HG02970 (cell line): ENCODE data around the gene PLGRKT.
"Not testable (repeated sequence)": the region's sequence is repeated elsewhere in the genome, so short reads cannot be mapped to it uniquely, and the experiment has no call there.

Source experiments
- ATAC-seq: cut with Tn5 transposase; IDR thresholded peaks from one replicate; pipeline ENCODE4 v1.9.1; 2021; ENCODE audit warnings: mild to moderate bottlenecking, moderate library complexity, moderate number of reproducible peaks; ENCODE audit not compliant: unreplicated experiment, low FRiP score

The PLGRKT gene, protein sequence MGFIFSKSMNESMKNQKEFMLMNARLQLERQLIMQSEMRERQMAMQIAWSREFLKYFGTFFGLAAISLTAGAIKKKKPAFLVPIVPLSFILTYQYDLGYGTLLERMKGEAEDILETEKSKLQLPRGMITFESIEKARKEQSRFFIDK

DNA sequence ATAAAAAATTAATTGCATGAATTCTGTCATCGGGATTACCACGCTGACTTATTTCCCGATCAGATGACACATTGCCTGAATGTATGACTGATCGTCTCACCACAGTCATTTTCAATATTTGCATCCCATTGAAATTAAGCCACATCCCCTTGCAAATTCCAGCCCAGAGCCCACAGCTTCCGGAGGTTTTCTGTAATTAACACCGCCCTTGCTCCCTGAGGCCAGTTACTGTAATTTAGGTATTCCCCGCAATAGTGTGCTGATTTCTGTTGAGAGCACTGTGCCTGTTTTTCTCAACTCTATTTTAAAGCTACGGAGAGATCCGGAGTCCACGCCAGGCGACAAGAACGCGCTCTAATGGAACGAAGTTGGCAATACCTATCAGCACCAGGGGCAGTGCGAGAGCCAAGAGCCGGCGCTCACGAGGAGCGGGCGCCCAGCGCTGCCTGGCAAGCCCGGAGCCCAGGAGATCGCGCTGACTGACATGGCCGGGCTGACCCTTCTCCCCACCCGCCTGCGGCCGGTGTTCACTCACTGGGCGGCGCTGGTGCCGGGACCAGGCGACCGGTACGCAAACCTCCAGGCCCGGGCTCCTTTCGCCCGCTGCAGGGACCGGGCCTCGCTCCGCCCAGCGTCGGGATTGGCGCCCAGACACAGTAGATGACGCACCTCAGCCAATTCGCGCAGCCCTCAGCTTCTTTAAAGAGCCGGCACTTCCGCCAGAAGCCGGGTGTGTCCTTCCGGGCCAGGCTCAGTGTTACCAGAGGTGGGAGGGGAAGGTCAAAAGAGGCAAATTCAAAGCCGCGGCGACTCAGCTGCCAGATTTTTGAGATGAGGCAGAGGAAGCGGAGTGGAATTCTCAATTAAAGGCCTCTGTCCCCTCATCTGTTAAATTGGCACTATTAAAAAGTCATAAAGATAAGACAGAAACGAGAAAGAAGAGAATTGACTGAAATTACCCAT lies at the start of gene PLGRKT:
PLGRKT (minus strand) TSS at position 672 of the 963 bp plus-strand sequence. CDS start 5,948 bp downstream, outside the sequence.
- ATAC-seq, result peak; percentile 85

DNA sequence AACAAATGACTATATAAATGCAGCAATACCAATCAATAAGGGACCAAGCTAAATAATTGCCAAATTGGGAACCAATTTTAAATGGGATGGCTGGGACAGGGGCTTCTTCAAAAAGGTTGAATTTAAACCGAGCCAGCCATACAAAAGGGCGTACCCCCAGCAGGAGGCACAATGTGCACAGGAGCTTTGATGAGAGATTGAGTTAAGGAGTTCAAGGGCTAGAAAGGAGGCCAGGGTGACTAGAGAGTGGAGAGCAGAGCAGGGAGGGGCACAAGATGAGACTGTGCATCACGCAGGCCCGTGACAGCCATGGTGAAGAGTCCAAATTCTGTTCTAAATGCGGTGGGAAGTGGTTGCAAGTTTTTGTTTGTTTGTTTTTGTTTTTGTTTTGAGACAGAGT lies 49.3 kb upstream of the PLGRKT start:
- no peak for ATAC-seq

DNA sequence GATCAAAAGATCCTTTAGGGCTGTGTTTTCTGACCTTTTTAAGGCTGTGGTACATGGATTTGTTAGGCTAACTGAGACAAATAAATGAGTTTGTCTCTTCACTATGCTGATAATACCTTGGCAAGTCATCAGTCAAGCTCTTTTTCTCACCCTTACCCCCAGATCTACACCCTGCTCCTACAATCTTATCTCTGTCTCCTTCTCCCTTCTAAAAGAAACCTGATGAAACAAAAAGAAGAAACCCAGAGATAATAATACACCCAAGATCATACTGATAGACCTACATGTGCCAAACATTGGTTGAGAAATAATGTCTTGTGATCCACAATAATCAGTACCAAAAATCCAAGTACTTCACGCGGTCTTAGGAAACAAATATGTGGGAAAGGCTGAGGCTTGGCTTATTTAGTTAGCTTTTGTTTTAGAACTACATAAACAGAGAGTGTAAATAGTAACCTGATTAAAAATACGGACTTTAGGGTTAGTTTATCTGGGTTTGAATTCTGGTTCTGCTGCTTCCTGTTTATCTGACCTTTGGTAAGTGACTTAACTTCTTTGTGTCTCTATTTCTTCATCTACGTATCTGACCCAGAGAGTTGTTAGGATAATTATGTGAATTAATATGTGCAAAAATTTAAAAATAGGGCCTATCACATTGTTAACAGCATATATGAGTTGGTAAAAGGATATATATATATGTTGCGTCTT lies 47.8 kb upstream of the PLGRKT start:
- no peak for ATAC-seq

DNA sequence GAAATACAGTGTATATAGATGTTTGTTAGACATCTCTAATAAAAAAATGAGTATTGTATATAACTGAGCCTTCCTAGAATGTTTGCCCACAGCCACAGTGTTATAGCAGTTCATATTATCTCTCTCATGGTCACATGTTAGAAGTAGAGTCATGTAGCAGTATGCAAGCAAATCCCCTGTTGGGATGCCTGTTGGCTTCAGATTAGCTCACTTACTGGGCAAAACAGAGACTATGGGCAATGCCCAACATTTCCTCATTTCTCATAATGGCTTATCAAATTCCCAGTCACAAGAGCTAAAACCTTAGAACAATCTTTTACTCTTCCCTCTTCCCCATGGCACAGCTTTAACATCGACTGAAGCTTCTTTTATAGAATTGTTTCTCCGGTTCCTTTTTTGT lies 45.6 kb upstream of the PLGRKT start:
- ATAC-seq, result no peak

DNA sequence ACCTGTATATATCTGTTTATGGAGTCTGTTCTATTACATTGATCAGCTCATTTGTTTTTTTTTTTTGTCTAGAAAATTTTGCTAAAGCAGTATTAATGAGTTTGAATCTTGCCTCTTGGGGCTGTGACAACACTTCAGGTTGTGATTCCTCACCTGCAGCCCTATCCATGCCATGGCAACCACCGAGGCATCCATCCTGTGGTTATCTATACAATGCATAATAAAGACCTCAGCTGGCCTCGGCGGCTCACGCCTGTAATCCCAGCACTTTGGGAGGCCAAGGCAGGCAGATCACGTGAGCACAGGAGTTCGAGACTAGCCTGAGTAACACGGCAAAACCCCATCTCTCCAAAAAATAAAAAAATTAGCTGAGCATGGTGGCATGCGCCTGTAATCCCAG lies 44.5 kb upstream of the PLGRKT start:
- no peak for ATAC-seq

DNA sequence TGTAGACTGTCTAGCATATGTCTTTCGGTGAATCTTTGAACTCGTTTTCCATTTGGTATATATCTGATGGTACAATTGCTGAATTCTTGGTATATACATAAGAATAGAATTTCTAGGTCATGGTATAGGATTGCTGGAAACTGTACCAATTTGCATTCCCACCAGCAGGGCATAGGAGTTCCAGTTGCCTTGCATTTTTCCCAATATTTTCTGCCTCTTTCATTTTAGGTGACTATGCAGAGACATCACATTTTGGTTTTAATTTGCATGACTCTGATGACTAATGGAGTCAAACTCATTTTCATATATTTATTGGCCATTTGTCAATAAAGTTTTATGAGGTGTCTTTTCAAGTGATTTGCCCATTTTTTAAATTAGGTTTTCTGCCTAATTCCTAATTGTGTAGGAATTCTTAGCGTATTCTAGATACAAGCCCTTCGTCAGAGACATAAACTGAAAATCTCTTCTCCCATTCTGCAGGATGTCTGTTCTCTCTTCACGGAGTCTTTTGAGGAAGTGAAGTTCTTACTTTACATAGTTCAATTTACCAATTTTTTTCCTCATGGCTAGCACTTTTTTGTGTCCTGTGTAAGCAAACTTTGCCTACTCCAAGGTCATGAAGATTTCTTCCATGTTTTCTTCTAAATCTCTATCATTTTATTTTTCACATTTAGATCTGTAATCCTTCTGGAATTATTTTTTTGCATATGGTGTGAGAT lies 43.8 kb upstream of the PLGRKT start:
- ATAC-seq, result no peak

DNA sequence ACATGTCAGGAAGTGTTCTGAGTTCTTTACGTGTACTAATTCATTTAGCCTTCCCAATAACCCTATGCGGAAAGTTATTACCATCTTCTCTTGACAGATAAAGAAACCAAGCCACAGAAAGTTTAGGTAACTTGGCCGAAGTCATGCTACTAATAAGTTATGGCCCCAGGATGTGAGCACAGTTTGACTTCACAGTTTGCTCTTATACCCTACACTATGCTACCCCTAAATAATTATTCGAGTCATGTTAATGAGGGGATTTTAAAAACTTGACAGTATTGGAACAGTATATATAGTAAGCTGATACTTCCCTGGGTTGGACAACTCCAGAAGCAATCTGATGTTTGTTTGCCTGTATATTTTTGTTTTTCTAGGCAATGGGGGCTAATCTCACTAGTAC lies 43.2 kb upstream of the PLGRKT start:
- ATAC-seq, result no peak

DNA sequence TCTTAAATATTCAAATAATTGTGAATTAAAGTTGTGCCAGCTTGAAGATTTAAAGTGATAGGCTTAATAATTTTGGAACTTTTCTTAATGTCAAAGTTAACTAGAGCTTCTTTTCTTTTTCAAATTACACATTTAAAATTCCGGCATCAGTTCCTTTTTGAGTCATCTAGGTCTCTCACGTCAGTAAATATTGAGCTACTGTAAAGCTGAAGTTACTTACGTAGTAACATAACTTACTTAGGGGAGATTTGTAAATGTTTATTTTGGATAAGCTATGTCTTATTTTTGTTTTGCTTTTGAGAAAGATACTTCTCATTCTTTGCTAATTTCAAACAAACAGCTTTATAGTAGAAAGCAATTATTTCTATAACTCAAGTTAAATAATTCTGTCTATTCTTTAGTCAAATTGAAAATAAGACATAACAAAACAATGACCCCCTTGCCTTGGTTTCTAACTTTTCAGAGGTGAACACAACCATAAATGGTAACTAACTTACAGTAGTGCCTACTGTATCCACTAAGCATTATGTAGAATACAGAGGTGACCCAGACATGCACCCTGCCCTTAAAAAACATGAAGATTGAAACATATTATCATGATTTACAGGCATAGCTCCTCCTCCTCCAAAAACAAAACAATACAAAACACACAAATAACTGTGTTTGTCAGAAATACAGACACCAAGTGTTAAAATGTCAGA lies 42.4 kb upstream of the PLGRKT start:
- no peak for ATAC-seq

DNA sequence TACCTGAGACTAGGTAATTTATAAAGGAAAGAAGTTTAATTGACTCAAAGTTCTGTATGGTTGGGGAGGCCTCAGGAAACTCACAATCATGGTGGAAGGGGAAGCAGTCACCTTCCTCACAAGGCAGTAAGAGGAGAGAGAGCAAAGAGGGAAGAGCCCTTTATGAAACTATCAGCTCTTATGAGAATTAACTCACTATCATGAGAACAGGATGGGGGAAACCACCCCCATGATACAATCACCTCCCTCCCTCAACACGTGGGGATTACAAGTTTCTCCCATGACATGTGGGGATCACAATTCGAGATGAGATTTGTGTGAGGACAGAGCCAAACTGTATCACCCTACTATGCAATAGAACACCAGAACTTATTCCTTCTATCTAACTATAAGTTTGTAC lies 40.5 kb upstream of the PLGRKT start:
- ATAC-seq, result no peak

DNA sequence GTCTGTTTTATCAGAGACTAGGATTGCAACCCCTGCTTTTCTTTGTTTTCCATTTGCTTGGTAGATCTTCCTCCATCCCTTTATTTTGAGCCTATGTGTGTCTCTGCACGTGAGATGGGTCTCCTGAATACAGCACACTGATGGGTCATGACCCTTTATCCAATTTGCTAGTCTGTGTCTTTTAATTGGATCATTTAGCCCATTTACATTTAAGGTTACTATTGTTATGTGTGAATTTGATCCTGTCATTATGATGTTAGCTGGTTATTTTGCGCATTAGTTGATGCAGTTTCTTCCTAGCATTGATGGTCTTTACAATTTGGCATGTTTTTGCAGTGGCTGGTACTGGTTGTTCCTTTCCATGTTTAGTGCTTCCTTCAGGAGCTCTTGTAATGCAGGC lies 37.9 kb upstream of the PLGRKT start:
- ATAC-seq, result not testable (repeated sequence)

DNA sequence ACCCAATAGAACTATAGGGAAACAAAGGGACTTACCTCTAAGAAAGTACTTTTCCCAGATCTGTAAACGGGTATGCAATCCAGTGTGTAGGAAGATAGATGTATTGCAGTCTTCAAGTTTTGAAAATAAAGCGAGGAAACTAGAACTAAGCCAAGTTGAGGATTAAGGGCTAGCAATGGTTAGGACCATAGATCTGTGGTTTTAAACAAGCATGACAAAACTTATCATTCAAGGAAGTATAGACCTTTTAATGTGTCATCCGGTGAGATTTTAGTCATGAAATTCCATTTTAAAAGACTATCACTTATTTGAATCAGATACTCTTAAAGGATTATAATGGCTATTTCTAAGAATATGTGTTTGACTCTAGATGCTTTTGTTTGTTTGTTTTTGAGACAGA lies 33.1 kb upstream of the PLGRKT start:
- ATAC-seq, result no peak

DNA sequence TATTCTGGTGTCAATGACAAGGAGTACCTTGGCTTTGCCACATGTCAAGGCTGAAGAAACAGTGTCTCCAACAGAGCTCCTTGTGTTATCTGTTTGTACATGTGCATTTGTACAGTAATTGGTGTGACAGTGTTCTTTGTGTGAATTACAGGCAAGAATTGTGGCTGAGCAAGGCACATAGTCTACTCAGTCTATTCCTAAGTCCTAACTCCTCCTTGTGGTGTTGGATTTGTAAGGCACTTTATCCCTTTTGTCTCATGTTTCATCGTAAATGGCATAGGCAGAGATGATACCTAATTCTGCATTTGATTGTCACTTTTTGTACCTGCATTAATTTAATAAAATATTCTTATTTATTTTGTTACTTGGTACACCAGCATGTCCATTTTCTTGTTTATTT lies 32.4 kb upstream of the PLGRKT start:
- no peak for ATAC-seq

DNA sequence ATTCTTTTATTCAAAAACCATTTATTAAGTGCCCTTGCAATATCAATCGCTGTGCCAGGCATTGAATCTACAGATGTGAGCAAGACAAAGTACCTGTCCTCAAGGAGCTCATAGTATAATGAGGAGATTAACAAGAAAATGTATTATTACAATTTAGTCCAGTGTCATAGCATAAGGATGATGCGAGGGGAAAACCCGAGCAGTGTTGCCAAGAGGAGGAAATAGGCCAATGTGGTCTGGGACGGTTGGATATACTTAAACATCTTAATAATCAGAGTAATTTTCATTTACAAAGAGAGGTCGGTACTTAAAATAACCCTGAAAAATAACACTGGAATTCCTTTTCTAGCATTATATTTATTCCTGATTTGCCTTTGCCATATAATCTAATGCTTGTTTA lies 31.1 kb upstream of the PLGRKT start:
- ATAC-seq, result no peak

DNA sequence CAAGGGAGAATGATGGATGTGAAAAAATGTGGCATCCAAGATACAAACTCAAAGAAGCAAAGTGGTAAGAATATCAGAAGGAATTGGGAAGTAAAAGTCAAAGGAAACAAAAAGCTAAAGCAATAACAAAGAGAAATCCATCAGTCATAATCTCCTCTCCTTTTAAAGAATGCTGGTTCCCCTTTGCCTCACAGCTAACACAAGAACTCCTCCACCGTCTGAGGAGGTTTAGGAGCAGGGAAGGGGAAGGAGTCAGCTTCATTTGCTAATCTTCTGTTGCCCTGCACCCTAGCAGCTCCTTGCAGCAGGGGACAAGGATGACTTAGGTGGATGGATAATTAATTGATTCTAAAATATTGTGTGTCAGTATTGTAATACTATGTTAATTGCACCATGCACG lies 29.0 kb upstream of the PLGRKT start:
- no peak for ATAC-seq

DNA sequence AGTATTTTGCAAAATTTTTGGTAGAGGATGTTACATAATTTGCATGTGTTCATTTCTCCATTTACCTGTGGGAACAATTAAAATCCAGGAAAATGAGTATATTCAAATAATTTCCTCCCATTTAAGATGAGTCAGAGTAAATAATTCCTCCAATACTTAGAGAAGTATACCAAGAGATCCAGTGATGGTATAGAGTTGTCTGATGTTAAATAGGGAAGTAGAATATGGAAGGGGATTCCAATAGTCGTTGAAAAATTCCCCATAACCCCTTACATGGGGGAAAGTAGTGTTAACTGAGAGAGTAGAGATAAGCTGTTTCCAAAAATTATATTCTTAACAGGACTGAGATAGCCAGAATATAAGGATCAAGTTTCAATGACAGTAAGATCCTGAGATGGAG lies 28.3 kb upstream of the PLGRKT start:
- ATAC-seq, result no peak

DNA sequence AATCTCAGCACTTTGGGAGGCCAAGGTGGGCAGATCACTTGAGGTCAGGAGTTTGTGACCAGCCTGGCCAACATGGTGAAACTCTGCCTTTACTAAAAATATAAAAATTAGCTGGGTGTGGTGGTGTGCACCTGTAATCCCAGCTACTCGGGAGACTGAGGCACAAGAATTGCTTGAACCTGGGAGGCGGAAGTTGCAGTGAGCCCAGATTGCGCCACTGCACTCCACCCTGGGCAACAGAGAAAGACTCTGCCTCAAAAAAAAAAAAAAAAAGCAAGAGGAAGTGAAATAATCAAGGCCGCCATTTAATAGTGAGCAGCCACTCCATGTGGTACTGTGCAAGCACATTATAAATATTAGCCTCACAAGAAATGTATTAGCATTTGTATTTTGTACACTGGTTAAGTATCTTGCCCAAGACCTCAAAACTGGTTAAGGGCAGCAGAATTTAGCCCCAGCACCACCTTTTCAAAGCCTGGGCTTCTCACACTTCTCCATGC lies 27.2 kb upstream of the PLGRKT start:
- ATAC-seq, result not testable (repeated sequence)

DNA sequence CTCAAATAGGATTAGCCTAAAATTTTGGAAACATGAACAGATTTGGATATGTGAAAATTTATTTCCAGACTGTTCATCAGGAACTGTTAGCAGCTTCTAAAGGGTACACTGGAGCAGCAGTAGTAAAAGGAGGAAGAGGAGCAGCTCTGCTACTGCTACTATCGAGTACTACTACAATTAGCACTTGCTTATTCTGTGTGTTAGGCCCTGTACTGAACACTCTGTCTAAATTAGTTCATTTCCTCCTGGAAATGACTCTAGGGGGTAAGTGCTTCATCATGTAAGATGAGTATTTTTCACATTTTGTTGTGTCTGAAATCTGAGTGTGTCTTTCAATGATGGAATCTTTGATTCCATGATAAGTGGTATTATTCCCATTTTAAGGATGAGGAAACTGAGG lies 22.4 kb upstream of the PLGRKT start:
- no peak for ATAC-seq

DNA sequence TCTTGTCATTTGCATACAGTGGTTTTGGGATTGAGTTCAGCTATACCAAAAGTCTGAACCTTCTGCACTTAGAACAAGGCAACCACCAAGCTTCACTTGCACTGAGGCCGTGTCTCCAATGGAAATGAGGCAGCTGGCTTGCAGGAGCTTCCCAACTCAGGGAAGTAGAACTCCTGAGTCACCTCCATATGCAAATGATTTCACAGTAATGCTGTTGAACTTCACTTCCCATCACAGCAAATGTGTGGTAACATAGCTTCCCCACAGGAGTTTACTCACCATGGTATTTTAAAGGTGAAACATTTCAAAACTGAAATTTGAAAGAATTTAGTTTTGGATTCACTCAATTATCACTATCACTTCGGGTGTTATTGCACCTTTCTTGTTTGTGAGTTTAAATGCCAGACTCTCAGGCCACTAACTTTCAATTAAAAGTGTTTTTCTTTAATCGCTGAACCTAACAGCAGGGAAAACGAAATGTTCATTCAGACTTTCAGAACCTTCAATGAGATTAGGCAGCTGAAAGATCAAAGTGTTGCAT lies 21.6 kb upstream of the PLGRKT start:
- ATAC-seq, result no peak

DNA sequence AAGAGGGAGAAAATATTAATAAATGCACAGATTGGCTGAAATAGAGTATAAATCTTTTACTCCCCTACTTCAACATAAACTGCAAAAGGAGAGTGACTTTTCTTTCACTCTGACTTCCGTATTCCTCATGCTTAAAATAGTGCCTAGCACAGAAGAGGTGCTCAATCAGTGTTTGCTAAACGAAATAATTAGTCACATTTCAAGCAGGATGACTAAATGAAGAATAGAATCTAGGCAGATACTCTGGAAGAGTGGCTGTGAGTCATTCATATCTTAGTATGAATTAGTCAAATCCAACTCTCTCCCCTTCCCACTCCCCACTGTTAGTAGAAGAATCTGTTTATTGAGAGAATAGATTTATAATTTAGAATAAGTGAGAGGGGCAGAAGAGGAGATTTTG lies 17.5 kb upstream of the PLGRKT start:
- no peak for ATAC-seq

DNA sequence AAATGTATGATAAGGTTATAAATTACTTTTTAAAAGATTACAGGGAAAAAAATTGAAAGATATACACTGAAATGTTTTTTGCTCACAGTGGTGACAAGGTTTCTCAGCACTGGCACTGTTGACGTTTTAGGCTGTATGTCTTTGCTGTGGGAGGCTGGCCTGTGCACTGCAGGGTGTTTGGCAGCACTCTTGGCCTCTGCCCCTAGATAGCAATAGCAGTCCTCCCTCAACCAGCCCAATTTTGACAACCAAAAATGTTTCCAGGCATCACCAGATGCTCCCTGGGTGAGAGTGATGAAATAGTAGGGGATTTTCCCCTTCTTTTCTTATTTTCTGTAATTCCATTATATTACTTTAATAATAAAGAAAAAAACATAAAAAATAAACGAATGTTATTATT lies 15.9 kb upstream of the PLGRKT start:
- no peak for ATAC-seq
